ENCODE results near the gene LEPR. TPM values are rescaled to one million over a fixed set of nuclear protein-coding genes. Genes with fewer than 3 reads are reported as not detected.
"Not testable (repeated sequence)": the region's sequence is repeated elsewhere in the genome, so short reads cannot be mapped to it uniquely, and the experiment has no call there.

The LEPR gene
- total RNA-seq, 1 donor from 2014 or later, result 9.7 TPM

DNA sequence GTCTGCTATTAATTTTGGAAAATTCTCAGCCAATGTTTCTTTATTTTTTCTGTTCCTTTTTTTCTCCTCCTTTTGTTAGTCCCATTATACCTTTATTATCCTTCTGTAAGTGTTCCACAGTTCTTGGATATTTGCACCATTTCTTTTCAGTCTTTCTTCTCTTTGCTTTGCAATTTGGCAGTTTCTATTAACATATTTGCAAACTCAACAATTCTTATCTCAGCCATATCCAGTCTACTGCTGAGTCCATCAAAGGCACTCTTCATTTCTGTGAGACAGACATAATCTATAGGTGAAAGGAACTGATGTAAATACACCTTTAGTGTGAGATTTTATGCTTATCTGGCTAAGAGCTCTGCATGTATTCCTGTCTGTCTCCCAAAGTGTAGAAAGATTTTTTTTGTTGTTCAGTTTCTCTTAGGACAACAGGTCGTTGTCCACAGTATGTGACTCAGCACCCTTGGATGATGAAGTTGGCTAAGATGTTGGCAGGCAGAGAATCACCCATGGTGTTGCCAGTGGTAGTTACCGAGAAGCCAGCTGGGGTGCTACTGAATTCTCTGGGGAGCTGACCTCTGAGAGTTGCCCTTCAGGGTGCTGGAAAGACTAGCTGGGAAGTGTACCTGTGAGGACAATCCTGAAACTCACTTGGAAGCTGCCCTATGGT is 38.4 kb downstream of the LEPR start:
- no peaks in the 10 kb centered on the region for H3K36me3 ChIP-seq
- H3K4me3 ChIP-seq, result no peak overlapping the region
- intact Hi-C loops (cut with DNase I), result no loop called here
- H3K27ac ChIP-seq, result no peak overlapping the region
- TF ChIP-seq, protein P1, sequence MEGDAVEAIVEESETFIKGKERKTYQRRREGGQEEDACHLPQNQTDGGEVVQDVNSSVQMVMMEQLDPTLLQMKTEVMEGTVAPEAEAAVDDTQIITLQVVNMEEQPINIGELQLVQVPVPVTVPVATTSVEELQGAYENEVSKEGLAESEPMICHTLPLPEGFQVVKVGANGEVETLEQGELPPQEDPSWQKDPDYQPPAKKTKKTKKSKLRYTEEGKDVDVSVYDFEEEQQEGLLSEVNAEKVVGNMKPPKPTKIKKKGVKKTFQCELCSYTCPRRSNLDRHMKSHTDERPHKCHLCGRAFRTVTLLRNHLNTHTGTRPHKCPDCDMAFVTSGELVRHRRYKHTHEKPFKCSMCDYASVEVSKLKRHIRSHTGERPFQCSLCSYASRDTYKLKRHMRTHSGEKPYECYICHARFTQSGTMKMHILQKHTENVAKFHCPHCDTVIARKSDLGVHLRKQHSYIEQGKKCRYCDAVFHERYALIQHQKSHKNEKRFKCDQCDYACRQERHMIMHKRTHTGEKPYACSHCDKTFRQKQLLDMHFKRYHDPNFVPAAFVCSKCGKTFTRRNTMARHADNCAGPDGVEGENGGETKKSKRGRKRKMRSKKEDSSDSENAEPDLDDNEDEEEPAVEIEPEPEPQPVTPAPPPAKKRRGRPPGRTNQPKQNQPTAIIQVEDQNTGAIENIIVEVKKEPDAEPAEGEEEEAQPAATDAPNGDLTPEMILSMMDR (IDR thresholded peaks at IDR 0.05), result no peak
- DNase-seq (ENCODE audit: low spot score in 2 of 2), result no peak
- H3K4me1 ChIP-seq, result no peaks in the 10 kb centered on the region
- no peaks in the 10 kb centered on the region for H3K9me3 ChIP-seq
- no peaks in the 10 kb centered on the region for H3K27me3 ChIP-seq

DNA sequence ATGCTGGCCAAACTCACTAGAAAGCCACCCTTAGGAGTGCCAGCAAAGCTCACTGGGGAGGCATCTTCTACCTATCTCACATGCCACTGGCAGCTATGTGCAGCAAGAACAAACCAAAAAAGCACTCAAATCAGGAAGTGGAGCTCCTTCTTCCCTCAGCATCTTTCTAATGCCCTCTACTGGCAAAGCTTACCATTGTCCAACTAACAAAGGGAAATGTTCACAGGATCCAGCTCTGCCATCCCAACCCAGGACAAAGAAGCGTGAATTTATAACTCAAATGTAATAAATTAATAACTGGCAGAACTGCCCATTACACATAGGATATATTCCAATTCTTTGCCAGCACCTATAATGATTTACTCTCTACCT is 38.9 kb downstream of the LEPR start:
- H3K27ac ChIP-seq, result no peak overlapping the region
- no peaks in the 10 kb centered on the region for H3K27me3 ChIP-seq
- no peak overlapping the region for H3K4me3 ChIP-seq
- no peak for DNase-seq (ENCODE audit: low spot score in 2 of 2)
- TF ChIP-seq, protein P1 (IDR thresholded peaks at IDR 0.05), result peak in 1 of 3 experiments; percentile 26
- H3K9me3 ChIP-seq, result no peaks in the 10 kb centered on the region
- H3K4me1 ChIP-seq, result no peaks in the 10 kb centered on the region
- intact Hi-C loops (cut with DNase I), result no loop called here
- no peaks in the 10 kb centered on the region for H3K36me3 ChIP-seq

DNA sequence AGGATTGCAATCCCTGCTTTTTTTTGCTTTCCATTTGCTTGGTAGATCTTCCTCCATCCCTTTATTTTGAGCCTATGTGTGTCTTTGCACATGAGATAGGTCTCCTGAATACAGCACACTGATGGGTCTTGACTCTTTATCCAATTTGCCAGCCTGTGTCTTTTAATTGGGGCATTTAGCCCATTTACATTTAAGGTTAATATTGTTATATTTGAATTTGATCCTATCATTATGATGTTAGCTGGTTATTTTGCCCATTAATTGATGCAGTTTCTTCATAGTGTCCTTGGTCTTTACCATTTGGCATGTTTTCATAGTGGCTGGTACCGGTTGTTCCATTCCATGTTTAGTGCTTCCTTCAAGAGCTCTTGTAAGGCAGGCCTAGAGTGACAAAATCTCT is 45.4 kb downstream of the LEPR start:
- intact Hi-C loops (cut with DNase I); H3K27ac ChIP-seq; H3K36me3 ChIP-seq: not testable (repeated sequence)

DNA sequence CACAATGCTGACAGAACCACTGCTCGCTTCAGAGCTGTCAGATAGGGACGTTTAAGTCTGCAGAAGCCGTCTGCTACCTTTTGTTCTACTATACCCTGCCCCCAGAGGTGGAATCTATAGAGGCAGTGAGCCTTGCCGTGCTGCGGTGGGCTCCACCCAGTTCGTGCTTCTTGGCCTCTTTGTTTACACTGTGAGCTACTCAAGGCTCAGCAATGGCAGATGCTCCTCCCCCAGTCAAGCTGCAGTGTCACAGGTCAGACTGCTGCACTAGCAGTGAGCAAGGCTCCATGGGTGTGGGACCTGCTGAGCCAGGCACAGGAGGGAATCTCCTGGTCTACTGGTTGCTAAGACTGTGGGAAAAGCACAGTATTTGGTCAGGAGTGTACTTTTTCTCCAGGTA is 47.1 kb downstream of the LEPR start:
- Histone ChIP-seq H3K27ac (no peak overlapping the region), H3K4me1 (peaks cover 0 to 5% of the 10 kb centered on the region in 2 donors), H3K27me3 (no peaks in the 10 kb centered on the region), H3K9me3 (no peaks in the 10 kb centered on the region), H3K4me3 (no peak overlapping the region), H3K36me3 (no peaks in the 10 kb centered on the region)
- intact Hi-C loops (cut with DNase I), result no loop called here
- TF ChIP-seq, protein P1 (IDR thresholded peaks at IDR 0.05), result no peak
- DNase-seq (ENCODE audit: low spot score in 2 of 2), result no peak

More for the DNA sequence above, 45.4 kb downstream of the LEPR start:
- not testable (repeated sequence) for H3K4me3 ChIP-seq; DNase-seq (ENCODE audit: low spot score in 2 of 2); H3K9me3 ChIP-seq; H3K27me3 ChIP-seq; H3K4me1 ChIP-seq

DNA sequence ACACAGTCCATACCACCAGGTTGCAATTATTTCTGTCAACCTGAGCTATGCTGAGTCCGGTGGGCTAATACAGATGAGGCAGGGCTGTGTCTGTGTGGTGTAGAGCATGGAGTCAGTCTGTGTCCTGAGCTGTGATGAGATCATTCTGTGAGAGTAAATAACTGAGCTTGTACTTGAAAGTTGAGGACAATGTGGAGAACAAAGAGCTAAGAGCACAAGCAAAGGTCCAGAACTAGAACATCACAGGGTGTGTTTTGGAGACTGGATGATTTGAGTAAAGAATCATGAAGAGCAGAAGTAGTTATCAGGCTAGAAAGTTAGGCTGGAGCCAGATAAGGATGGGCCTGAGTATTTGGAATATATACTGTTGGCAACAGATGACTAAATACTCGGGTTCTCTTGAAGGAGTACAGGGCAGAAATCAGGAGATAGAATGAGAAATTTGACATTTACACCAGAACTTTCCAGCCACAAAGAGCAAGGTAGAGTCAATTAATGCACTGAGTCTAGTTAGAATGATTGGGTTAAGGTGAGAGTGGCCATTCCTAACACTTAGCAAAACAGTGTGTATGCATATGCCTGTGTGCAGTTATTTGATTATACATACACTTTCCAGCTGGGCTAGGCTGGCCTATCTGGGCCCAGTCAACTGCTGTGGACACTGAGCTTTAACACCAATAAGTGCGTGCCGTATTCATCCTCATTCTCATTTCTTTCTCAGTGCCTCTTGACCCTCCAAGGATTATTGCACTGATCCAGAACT is 48.8 kb downstream of the LEPR start:
- Histone ChIP-seq H3K4me1 (peaks cover 0 to 5% of the 10 kb centered on the region in 2 donors), H3K27me3 (no peaks in the 10 kb centered on the region), H3K4me3 (no peak overlapping the region), H3K36me3 (no peaks in the 10 kb centered on the region), H3K27ac (peak overlapping the region in 1 of 2 donors; percentile 18), H3K9me3 (no peaks in the 10 kb centered on the region)
- intact Hi-C loops (cut with DNase I), result no loop called here
- no peak for DNase-seq (ENCODE audit: low spot score in 2 of 2)
- TF ChIP-seq, protein P1 (IDR thresholded peaks at IDR 0.05), result no peak

DNA sequence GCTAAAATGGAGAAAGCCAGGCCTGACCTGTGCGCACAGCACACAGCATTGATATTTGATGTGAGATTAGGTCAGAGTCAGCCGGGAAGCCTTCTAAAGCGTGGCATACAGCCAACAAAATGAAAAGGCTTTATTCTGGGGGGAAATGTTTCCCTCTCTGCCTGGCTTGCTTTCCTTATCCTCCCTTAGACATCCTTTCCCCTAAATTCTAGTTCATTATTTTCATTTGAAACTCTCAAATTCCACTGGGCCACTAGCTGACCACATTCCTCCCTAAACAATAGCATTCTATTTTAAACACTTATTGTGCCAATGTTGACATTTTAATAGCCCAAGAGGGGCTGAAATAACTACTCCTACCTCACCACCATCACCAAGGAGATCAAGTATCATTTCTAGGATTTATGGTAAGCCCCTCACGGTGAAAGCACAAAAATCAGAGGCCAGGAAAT is 49.4 kb downstream of the LEPR start:
- intact Hi-C loops (cut with DNase I), result no loop called here
- Histone ChIP-seq H3K27me3 (no peaks in the 10 kb centered on the region), H3K36me3 (no peaks in the 10 kb centered on the region), H3K9me3 (no peaks in the 10 kb centered on the region), H3K4me1 (peaks cover 0 to 5% of the 10 kb centered on the region in 2 donors), H3K27ac (peak overlapping the region in 1 of 2 donors; percentile 18), H3K4me3 (no peak overlapping the region)
- TF ChIP-seq, protein P1 (IDR thresholded peaks at IDR 0.05), result no peak
- no peak for DNase-seq (ENCODE audit: low spot score in 2 of 2)

All from ascending aorta (tissue), 2 donors.